Kidney (tissue), 14 donors: ENCODE measurements around the gene NAXD. TPM values are rescaled to one million over a fixed set of nuclear protein-coding genes. Genes with fewer than 3 reads are reported as not detected.

Experiments used
- DNase-seq, 5 donors: peaks; one replicate each; pipeline ENCODE4 v3.0.0-alpha.2; 2013 to 2020
- FAIRE-seq: peaks from 2 replicates; lab custom pipeline; 2012; peaks lifted over from hg19 to GRCh38; lab: Jason Lieb, UNC
- H3K27ac ChIP-seq, 2 donors: one replicate each; pipeline ENCODE4 v1.7.0; 2013; ENCODE audit warnings: low read depth in 2 of 2, low read length in 2 of 2, inconsistent platforms in 1 of 2
- H3K27me3 ChIP-seq: one replicate; pipeline ENCODE4 v1.7.1; 2013; ENCODE audit warnings: low read length, inconsistent platforms; ENCODE audit not compliant: control insufficient read depth, insufficient read depth
- H3K36me3 ChIP-seq, 3 donors: one replicate each; pipeline versions ENCODE4 v1.7.0 to v1.7.1; 2013; ENCODE audit warnings: low read length in 3 of 3, control low read depth in 1 of 3, inconsistent platforms in 1 of 3; ENCODE audit not compliant: insufficient read depth in 3 of 3, control insufficient read depth in 2 of 3
- H3K4me1 ChIP-seq, 3 donors: one replicate each; pipeline versions ENCODE4 v1.7.0 to v1.7.1; 2013; ENCODE audit warnings: low read length in 3 of 3, inconsistent platforms in 1 of 3, low read depth in 1 of 3; ENCODE audit not compliant: control insufficient read depth in 2 of 3, insufficient read depth in 2 of 3
- H3K4me3 ChIP-seq, 3 donors: one replicate each; pipeline versions ENCODE4 v1.7.0 to v1.8.1; 2013; ENCODE audit warnings: low read length in 3 of 3, control low read depth in 1 of 3, inconsistent platforms in 1 of 3
- H3K9ac ChIP-seq, 3 donors: one replicate each; pipeline versions ENCODE4 v1.7.0 to v1.7.1; 2013; ENCODE audit warnings: low read length in 3 of 3, control low read depth in 1 of 3, inconsistent platforms in 1 of 3
- H3K9me3 ChIP-seq, 3 donors: one replicate each; pipeline versions ENCODE4 v1.7.0 to v1.7.1; 2013; ENCODE audit warnings: low read length in 3 of 3, control low read depth in 1 of 3, inconsistent platforms in 1 of 3; ENCODE audit not compliant: control insufficient read depth in 2 of 3, insufficient read depth in 1 of 3
- CTCF ChIP-seq: IDR thresholded peaks from 3 replicates; pipeline ENCODE4 v1.5.1; 2012; ENCODE audit warnings: mild to moderate bottlenecking, moderate library complexity, borderline replicate concordance; ENCODE audit not compliant: insufficient read depth; ENCODE audit errors: extremely low read depth
- intact Hi-C: fragments of 100-400 bp; cut with DNase I; formaldehyde crosslinking; loops from one replicate; pipeline ENCODE4 v1.11.1; 2022
- polyA plus RNA-seq: library from polyadenylated mRNA; stranded (reverse); fragments of 350-450 nt; fragmentation: Illumina TruSeq; extraction: RNeasy Lipid Tissue Mini Kit (QIAGEN cat#74804); gene quantifications from one replicate; pipeline ENCODE4 v1.2.3, GENCODE V29; 2014; ENCODE audit warnings: low read depth, low replicate concordance; ENCODE audit not compliant: insufficient read depth
- total RNA-seq: library from RNA; stranded (reverse); fragmentation: NEBNext Ultra II Directional; extraction: Animal tissue kit (Norgen Biotek cat#: 25700); gene quantifications from one replicate; pipeline ENCODE4 v1.2.1, GENCODE V29; 2021
- donor health status: control.
- donor health status: control.
- donor health status: control.
- donor health status: control.
- donor health status: control.
- donor health status: DM: yes; HTN: yes; CAD: no.
- donor health status: Normal renal cell carcinoma (clear cell type).

The NAXD gene
- total and polyA plus RNA-seq, 2 donors from 2014 or later = 37.9 to 52.7 TPM

- H3K4me3 ChIP-seq = no peak overlapping the region
- H3K27ac ChIP-seq = no peak overlapping the region
- peak; percentile 69 for TF ChIP-seq CTCF
- no peaks in the 10 kb centered on the region for H3K9me3 ChIP-seq
- intact Hi-C loops = loop anchor here (10.0 kb wide), 1 partner anchor 221 kb away; no protein-coding TSS in a partner anchor
- FAIRE-seq = peak; percentile 94
- peaks cover 0 to 4% (median 0%) of the 10 kb centered on the region in 3 donors for H3K4me1 ChIP-seq
- no peaks in the 10 kb centered on the region for H3K27me3 ChIP-seq
- H3K36me3 ChIP-seq = no peaks in the 10 kb centered on the region
- H3K9ac ChIP-seq = no peak overlapping the region
- peak in 2 of 5 donors; percentile 82 to 86 for DNase-seq
Measured at GRCh38 chr13:110593430-110594130, 21.8 kb upstream of the NAXD start.

GRCh38 chr13:110597041-110597689, 18.2 kb upstream of the NAXD start:
- TF ChIP-seq CTCF = no peak
- intact Hi-C loops = loop anchor here (10.0 kb wide), 1 partner anchor 218 kb away; no protein-coding TSS in a partner anchor
- no peaks in the 10 kb centered on the region for H3K9me3 ChIP-seq
- DNase-seq (peak in 1 of 5 donors; percentile 9), FAIRE-seq (no peak)
- H3K27ac ChIP-seq = no peak overlapping the region
- H3K4me1 ChIP-seq = no peaks in the 10 kb centered on the region
- H3K36me3 ChIP-seq = no peaks in the 10 kb centered on the region
- no peak overlapping the region for H3K4me3 ChIP-seq
- no peaks in the 10 kb centered on the region for H3K27me3 ChIP-seq
- H3K9ac ChIP-seq = no peak overlapping the region

- no peak overlapping the region for H3K4me3 ChIP-seq
- H3K9me3 ChIP-seq = no peaks in the 10 kb centered on the region
- no peak for DNase-seq
- H3K27ac ChIP-seq = no peak overlapping the region
- H3K4me1 ChIP-seq = no peaks in the 10 kb centered on the region
- H3K27me3 ChIP-seq = no peaks in the 10 kb centered on the region
- H3K36me3 ChIP-seq = no peaks in the 10 kb centered on the region
- TF ChIP-seq CTCF = no peak
- no peak overlapping the region for H3K9ac ChIP-seq
- intact Hi-C loops = no loop called here
- FAIRE-seq = no peak
Measured at GRCh38 chr13:110600261-110600819, 15.0 kb upstream of the NAXD start.
